Peyer's patch (tissue), 4 donors: Measurements from ENCODE around the gene HCRTR2.

ENCODE experiments used
- CTCF ChIP-seq, 6 experiments: fragments of 450-650 bp in 4 of 6; fragments of 200-600 bp in 2 of 6; sonication (generic) in 1 of 6; IDR thresholded peaks; one replicate each; pipeline ENCODE4 v1.5.1; 2017 to 2019; ENCODE audit warnings: antibody characterized with exemption in 6 of 6, mild to moderate bottlenecking in 3 of 6, moderate library complexity in 1 of 6
- POLR2A ChIP-seq, 2 donors: fragments of 450-650 bp; IDR thresholded peaks; one replicate each; pipeline ENCODE4 v1.5.1; 2017; ENCODE audit warnings: antibody characterized with exemption in 2 of 2, mild to moderate bottlenecking in 2 of 2, moderate library complexity in 2 of 2

- TF ChIP-seq CTCF (IDR thresholded peaks at IDR 0.05) (no peak), POLR2A (IDR thresholded peaks at IDR 0.05) (no peak)
Measured at GRCh38 chr6:55180258-55180657, 5.9 kb downstream of the HCRTR2 start.
